GM21515 (cell line): ENCODE results near the gene SLX9.

Experiments
- ATAC-seq: cut with Tn5 transposase; IDR thresholded peaks from one replicate; pipeline ENCODE4 v1.9.1; 2021; ENCODE audit not compliant: unreplicated experiment

Gene SLX9

GRCh38 chr21:44987886-44988606 lies 48.2 kb downstream of the SLX9 start:
- ATAC-seq, result no peak

GRCh38 chr21:44988607-44989536 lies 49.0 kb downstream of the SLX9 start:
- ATAC-seq, result no peak

GRCh38 chr21:44989537-44989886 lies 49.7 kb downstream of the SLX9 start:
- ATAC-seq, result no peak

GRCh38 chr21:44989943-44990780 lies 50.3 kb downstream of the SLX9 start:
- no peak for ATAC-seq

- ATAC-seq, result no peak
Measured at GRCh38 chr21:44990921-44991320, 51.1 kb downstream of the SLX9 start.

GRCh38 chr21:44991538-44992483 lies 52.0 kb downstream of the SLX9 start:
- ATAC-seq, result no peak

GRCh38 chr21:44992608-44993031 lies 52.8 kb downstream of the SLX9 start:
- no peak for ATAC-seq

GRCh38 chr21:44993321-44994046 lies 53.7 kb downstream of the SLX9 start:
- ATAC-seq, result no peak

- ATAC-seq, result no peak
Measured at GRCh38 chr21:44994047-44994694, 54.3 kb downstream of the SLX9 start.

GRCh38 chr21:44994695-44995342 lies 55.0 kb downstream of the SLX9 start:
- no peak for ATAC-seq

GRCh38 chr21:44995343-44995941 lies 55.6 kb downstream of the SLX9 start:
- no peak for ATAC-seq

GRCh38 chr21:44996096-44996495 lies 56.3 kb downstream of the SLX9 start:
- no peak for ATAC-seq

- no peak for ATAC-seq
Measured at GRCh38 chr21:44996501-44996921, 56.7 kb downstream of the SLX9 start.

GRCh38 chr21:44996983-44997936 lies 57.4 kb downstream of the SLX9 start:
- ATAC-seq, result no peak

- no peak for ATAC-seq
Measured at GRCh38 chr21:44998086-44998620, 58.3 kb downstream of the SLX9 start.

GRCh38 chr21:44998621-44999427 lies 59.0 kb downstream of the SLX9 start:
- no peak for ATAC-seq
